ENCODE results near the gene FMN1.

The FMN1 gene, protein sequence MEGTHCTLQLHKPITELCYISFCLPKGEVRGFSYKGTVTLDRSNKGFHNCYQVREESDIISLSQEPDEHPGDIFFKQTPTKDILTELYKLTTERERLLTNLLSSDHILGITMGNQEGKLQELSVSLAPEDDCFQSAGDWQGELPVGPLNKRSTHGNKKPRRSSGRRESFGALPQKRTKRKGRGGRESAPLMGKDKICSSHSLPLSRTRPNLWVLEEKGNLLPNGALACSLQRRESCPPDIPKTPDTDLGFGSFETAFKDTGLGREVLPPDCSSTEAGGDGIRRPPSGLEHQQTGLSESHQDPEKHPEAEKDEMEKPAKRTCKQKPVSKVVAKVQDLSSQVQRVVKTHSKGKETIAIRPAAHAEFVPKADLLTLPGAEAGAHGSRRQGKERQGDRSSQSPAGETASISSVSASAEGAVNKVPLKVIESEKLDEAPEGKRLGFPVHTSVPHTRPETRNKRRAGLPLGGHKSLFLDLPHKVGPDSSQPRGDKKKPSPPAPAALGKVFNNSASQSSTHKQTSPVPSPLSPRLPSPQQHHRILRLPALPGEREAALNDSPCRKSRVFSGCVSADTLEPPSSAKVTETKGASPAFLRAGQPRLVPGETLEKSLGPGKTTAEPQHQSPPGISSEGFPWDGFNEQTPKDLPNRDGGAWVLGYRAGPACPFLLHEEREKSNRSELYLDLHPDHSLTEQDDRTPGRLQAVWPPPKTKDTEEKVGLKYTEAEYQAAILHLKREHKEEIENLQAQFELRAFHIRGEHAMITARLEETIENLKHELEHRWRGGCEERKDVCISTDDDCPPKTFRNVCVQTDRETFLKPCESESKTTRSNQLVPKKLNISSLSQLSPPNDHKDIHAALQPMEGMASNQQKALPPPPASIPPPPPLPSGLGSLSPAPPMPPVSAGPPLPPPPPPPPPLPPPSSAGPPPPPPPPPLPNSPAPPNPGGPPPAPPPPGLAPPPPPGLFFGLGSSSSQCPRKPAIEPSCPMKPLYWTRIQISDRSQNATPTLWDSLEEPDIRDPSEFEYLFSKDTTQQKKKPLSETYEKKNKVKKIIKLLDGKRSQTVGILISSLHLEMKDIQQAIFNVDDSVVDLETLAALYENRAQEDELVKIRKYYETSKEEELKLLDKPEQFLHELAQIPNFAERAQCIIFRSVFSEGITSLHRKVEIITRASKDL (N-terminal part only)

GRCh38 chr15:33194704-33195670 lies at the start of gene FMN1:
Gene FMN1, minus strand, starts transcription at chr15:33194714. Its CDS starts 39,800 bp downstream, at chr15:33154914.
- no peak for DNase-seq

DNA sequence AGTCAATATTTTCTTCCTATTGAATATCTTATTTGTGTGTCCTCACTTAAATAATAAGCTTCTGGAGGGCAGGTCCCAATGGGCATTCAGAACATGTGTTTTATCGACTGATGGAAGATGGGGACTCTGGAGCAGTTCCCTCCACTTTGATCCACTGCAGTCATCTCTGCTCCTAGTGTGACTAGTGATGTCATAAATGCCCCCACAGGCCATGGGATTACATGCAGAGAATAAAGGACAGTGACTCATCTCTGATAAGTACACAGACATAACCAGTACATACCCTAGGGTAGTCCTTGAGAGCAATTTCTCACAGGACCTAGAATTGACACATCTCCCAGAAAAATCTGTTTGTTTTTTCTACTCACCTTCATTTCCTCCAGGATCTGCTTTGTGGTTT lies 49.4 kb upstream of the FMN1 start:
- no peak for DNase-seq

- DNase-seq: no peak
Observed at GRCh38 chr15:33243393-33243792, 48.9 kb upstream of the FMN1 start.

DNA sequence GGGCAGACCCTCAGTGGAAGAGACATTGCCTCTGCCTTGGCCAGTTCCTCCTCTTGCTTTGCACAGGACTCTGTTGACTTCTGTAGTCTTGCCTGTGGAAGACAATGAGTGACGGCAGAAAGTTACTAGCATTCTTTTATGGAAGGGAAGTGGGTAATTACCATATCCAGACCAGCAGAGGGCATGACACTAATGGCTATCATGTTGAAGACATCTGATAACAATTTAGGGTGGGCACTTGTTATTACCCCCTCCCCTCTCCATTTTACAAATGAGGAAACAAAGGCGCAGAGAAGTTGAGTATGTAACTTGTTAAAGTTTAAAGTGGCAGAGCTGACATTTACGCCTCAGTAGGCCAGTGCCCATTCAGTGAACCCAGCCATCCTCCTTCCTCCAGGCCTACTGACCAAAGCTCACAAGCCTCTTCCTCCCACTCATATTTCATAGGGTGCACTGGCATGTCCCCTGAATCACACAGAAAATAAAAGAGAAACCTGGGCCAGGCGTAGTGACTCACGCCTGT lies 48.2 kb upstream of the FMN1 start:
- no peak for DNase-seq

GRCh38 chr15:33242165-33242564 lies 47.7 kb upstream of the FMN1 start:
- no peak for DNase-seq

- no peak for DNase-seq
Observed at GRCh38 chr15:33236841-33237509, 42.5 kb upstream of the FMN1 start.

DNA sequence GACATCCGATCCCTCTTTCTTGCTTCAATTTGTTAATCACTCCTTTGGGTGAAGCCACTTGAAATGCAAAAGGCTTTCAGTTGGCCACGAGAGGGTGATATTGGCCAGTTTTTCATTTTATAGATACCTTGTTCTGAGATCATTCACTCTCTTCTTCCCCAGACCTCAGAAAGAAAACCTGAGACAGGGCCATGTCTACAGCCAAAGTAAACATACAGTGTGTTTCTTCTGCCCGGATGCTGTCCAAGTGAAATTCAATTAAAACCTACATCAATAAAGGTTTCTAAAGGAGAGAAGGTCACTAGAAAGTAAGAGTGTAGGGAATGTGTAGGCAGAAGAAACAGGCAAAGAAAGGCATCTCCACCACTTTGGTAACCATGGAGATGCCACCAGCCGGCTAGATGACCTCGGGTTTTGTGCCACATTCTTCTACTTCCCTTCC lies 39.5 kb upstream of the FMN1 start:
- DNase-seq: no peak

DNA sequence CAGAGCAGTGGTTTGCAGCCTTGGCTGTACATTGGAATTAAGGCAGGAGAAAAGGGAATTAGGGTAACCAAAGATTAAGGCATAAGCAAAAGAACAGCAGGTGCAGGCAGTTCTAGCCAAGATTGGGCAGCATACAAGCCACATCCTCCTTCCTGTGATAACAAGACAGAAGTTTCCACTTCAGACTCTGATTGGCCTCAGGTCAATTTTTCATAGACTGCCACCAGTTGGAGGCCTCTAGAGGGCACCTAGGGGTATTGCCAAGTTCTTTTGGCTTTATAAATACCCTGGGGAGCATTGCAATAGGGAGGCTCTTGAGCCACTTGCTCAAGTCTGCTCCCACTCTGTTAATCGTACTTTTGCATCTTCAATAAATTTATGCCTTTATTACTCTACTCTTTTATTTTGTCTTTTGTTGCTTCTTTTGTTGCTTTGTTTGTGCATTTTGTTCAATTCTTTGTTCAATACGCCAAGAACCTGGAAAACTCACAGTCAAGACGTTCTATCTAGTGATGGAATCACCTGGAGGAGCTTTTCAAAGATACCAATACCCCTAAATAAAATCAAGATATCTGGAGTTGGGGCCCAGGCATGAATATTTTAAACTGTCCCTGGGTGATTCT lies 32.2 kb upstream of the FMN1 start:
- DNase-seq: no peak

GRCh38 chr15:33218071-33218491 lies 23.6 kb upstream of the FMN1 start:
- DNase-seq: no peak

DNA sequence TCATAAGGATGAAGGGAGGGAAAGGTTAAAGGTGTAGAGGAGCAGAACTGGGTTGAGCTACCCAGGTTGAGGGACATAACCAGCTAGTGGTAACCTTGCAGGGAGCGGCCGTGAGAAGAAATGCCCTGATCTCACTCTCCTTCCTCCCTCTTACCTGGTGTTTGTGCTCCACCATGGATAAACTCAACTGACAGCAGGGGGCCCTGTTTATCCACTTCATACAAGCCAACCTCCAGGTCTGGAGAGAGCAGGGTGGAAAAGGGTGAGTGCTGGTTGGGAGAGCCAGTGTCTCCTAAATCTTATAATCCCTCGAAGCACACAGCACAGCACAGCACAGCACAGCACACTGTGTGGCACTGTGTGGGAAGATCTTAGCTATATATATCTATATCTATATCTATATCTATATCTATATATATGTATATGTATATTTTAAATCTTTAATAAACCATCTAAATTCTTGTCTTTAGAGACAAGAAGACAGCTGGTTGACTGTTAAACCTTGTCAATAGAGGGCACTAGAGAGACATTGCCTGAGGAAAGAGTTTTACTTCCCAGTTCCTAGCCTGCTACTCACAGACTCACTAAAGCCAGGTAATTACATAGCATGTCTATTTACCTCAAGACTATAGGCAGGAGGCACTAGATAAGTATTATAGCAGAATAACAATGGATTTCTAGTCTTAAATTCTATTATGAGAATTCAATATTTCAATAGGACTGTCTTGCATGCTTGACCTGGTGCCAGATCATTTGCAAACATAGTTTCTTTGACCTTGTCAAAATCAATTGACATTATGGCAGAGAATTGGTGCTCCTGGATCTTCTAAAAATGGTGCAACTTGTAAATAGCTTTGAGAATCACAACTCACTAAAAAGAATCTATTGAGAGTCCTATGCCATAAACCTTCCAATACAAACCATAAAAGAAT lies 21.7 kb upstream of the FMN1 start:
- no peak for DNase-seq

DNA sequence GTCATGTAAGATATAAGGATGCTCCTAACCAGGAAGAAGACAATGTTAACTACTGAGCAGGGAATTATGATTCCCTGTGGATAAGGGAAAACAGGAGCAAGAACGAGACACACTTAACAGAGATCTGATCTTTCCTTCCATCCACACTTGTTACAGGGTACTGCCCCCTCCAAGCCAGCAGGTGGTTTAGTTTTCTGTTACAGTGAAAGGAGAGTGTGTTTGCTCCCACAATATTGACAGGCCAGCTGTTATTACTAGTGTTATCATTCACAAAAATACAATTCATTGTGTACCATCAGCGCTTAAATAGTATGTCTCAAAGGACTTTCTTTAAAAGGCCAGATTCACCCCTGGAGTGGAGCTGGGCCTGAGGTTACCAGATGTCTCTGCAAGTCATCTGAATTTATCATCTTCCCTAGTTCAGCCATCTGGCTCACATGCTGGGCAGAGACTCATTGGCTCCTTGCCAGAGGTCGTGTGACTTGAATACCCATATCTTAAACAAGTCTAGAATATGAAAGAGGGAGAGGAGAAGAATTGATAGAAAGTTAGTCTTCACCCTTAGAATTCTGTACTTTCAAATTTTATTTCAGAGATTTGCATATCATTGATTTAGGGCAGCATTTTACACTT lies 16.8 kb upstream of the FMN1 start:
- no peak for DNase-seq

GRCh38 chr15:33209575-33210481 lies 15.3 kb upstream of the FMN1 start:
- DNase-seq: no peak

GRCh38 chr15:33207646-33208045 lies 13.1 kb upstream of the FMN1 start:
- DNase-seq: no peak

DNA sequence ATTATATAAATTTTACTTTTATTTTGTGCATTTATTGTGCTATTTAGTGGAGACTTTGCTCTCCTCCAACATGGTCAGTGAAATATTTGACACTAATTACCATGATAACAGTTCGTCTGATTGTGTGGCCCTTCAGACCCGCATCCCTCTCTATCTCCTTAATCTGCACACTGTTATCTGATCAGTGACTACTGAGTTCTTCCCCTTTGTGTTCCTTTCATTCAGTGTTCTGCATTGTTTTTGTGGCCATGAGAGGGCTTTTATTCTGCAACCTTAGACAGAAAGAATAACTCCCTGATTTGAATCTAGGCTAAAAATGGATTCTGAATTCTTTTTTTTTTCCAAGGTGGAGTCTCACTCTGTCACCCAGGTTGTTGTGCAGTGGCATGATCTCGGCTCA lies 11.9 kb upstream of the FMN1 start:
- no peak for DNase-seq

DNA sequence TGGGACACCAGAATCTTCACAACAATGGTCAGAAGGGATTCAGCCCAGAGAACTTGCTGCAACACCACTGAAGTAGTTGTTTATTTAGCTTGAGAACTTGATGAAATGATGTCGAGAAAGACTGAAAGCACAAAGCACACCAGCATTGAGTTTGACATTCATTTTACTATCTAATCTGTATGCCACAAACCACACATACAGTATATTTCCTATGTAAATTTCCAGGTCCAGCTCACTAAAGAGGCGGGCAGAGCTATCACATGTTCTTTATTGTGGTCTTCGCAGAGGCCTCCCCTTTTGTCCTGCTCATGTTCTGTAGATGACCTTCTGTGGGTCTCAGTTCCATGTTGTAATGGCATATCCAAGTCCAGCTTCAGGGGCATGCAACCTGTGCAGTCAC lies 10.4 kb upstream of the FMN1 start:
- no peak for DNase-seq

DNA sequence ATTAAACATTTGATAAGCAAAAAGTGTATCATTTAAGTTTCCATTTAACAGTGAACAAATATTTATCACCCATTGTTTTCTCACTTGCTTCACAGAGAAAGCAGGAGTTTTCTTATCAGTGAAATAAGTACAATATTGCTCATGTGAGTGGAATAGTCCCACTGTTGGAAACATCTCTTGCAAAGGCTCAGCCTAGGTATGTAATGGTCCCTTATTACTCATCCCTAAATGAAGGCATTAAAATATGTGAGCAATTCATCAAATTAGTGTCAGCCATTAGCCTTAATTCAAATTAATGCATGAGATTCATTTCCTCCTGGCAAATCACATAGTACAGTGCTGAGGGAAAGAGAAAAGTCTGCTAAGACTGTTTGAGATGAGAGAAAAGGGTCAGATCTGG lies 9.6 kb upstream of the FMN1 start:
- DNase-seq: no peak

GRCh38 chr15:33201491-33202231 lies 7.1 kb upstream of the FMN1 start:
- no peak for DNase-seq
